ENCODE results near the gene LRRC27. TPM values are rescaled to one million over a fixed set of nuclear protein-coding genes. Genes with fewer than 3 reads are reported as not detected.

LRRC27 gene
- total and polyA plus RNA-seq, 7 experiments from 2014 or later: 1.8 to 10.8 (median 6.0) TPM

GRCh38 chr10:132387764-132388210 is 55.8 kb downstream of the LRRC27 start:
- ATAC-seq: peak; percentile 94
- Mint-ChIP-seq H3K4me3 (peak overlapping the region in 9 of 10 donors; percentile 29 to 76 (median 62)), H3K4me1 (peaks cover 3 to 22% (median 11%) of the 10 kb centered on the region in 7 donors), H3K27me3 (no peaks in the 10 kb centered on the region), H3K36me3 (peaks cover 0 to 7% (median 0%) of the 10 kb centered on the region in 5 donors), H3K27ac (peak overlapping the region in 7 of 9 donors; percentile 43 to 82 (median 70)), H3K9me3 (peaks cover 0 to 10% (median 0%) of the 10 kb centered on the region in 11 donors)
- Histone ChIP-seq H3K4me3 (ENCODE audit: low read length) (peak overlapping the region; percentile 35), H3K27ac (ENCODE audit: low read depth, low read length) (peak overlapping the region; percentile 2), H3K9me3 (ENCODE audit: control insufficient read depth in 2 of 3, low read length in 3 of 3) (no peaks in the 10 kb centered on the region), H3K27me3 (ENCODE audit: control insufficient read depth in 2 of 2, insufficient read depth in 2 of 2, low read length in 2 of 2) (no peaks in the 10 kb centered on the region), H3K36me3 (ENCODE audit: control insufficient read depth in 2 of 3, insufficient read depth in 3 of 3, low read length in 3 of 3) (no peaks in the 10 kb centered on the region), H3K4me1 (ENCODE audit: control insufficient read depth in 2 of 2, insufficient read depth in 2 of 2, low read length in 2 of 2) (peaks cover 5 to 6% of the 10 kb centered on the region in 2 donors)
- ChIA-PET POLR2A (interaction anchor here (1.0 kb wide), 1 partner anchor 65 kb away, joined by 7 read pairs; no protein-coding TSS in a partner anchor), CTCF (interaction anchor here (0.6 to 0.8 kb wide), 6 partner anchors 14 to 66 kb away, joined by 3 to 12 read pairs (median 3); no protein-coding TSS in a partner anchor)
- DNase-seq: peak; percentile 63 to 87 (median 77)
- intact Hi-C loops (cut with micrococcal nuclease): loop anchor here (1.0 to 5.0 kb wide), 4 partner anchors 60 to 250 kb away; no protein-coding TSS in a partner anchor

GRCh38 chr10:132388891-132389432 is 57.0 kb downstream of the LRRC27 start:
- Mint-ChIP-seq H3K4me1 (peaks cover 3 to 22% (median 11%) of the 10 kb centered on the region in 7 donors), H3K27me3 (no peaks in the 10 kb centered on the region), H3K27ac (no peak overlapping the region), H3K9me3 (peaks cover 0 to 10% (median 0%) of the 10 kb centered on the region in 11 donors), H3K4me3 (peak overlapping the region in 1 of 10 donors; percentile 46), H3K36me3 (peaks cover 0 to 7% (median 0%) of the 10 kb centered on the region in 5 donors)
- ChIA-PET CTCF (interaction anchor here (1.2 kb wide), 1 partner anchor 57 kb away, joined by 3 read pairs; no protein-coding TSS in a partner anchor), POLR2A (interaction anchor here (1.3 kb wide), 1 partner anchor 58 kb away, joined by 4 read pairs; no protein-coding TSS in a partner anchor)
- peaks cover 5 to 6% of the 10 kb centered on the region in 2 donors for H3K4me1 ChIP-seq (ENCODE audit: control insufficient read depth in 2 of 2, insufficient read depth in 2 of 2, low read length in 2 of 2)
- no peak overlapping the region for H3K4me3 ChIP-seq (ENCODE audit: low read length)
- intact Hi-C loops (cut with micrococcal nuclease): loop anchor here (1.0 to 5.0 kb wide), 4 partner anchors 58 to 248 kb away; no protein-coding TSS in a partner anchor
- H3K27me3 ChIP-seq (ENCODE audit: control insufficient read depth in 2 of 2, insufficient read depth in 2 of 2, low read length in 2 of 2): no peaks in the 10 kb centered on the region
- no peaks in the 10 kb centered on the region for H3K36me3 ChIP-seq (ENCODE audit: control insufficient read depth in 2 of 3, insufficient read depth in 3 of 3, low read length in 3 of 3)
- ATAC-seq (no peak), DNase-seq (peak in 1 of 9 donors; percentile 6)
- H3K27ac ChIP-seq (ENCODE audit: low read depth, low read length): no peak overlapping the region
- no peaks in the 10 kb centered on the region for H3K9me3 ChIP-seq (ENCODE audit: control insufficient read depth in 2 of 3, low read length in 3 of 3)

- Histone ChIP-seq H3K4me3 (ENCODE audit: low read length) (no peak overlapping the region), H3K27me3 (ENCODE audit: control insufficient read depth in 2 of 2, insufficient read depth in 2 of 2, low read length in 2 of 2) (no peaks in the 10 kb centered on the region), H3K9me3 (ENCODE audit: control insufficient read depth in 2 of 3, low read length in 3 of 3) (no peaks in the 10 kb centered on the region), H3K36me3 (ENCODE audit: control insufficient read depth in 2 of 3, insufficient read depth in 3 of 3, low read length in 3 of 3) (no peaks in the 10 kb centered on the region), H3K4me1 (ENCODE audit: control insufficient read depth in 2 of 2, insufficient read depth in 2 of 2, low read length in 2 of 2) (peaks cover 5 to 6% of the 10 kb centered on the region in 2 donors), H3K27ac (ENCODE audit: low read depth, low read length) (no peak overlapping the region)
- Mint-ChIP-seq H3K27ac (peak overlapping the region in 2 of 9 donors; percentile 32 to 39), H3K36me3 (peaks cover 0 to 7% (median 0%) of the 10 kb centered on the region in 5 donors), H3K4me3 (peak overlapping the region in 1 of 10 donors; percentile 46), H3K9me3 (peaks cover 0 to 10% (median 0%) of the 10 kb centered on the region in 11 donors), H3K27me3 (no peaks in the 10 kb centered on the region), H3K4me1 (peaks cover 3 to 24% (median 13%) of the 10 kb centered on the region in 7 donors)
- POLR2A ChIA-PET: interaction anchor here (1.3 kb wide), 1 partner anchor 57 kb away, joined by 4 read pairs; no protein-coding TSS in a partner anchor
- DNase-seq (no peak), ATAC-seq (no peak)
- CTCF ChIA-PET: interaction anchor here (1.2 kb wide), 1 partner anchor 57 kb away, joined by 3 read pairs; no protein-coding TSS in a partner anchor
- intact Hi-C loops (cut with micrococcal nuclease): loop anchor here (2.0 to 5.0 kb wide), 2 partner anchors 247 to 248 kb away; no protein-coding TSS in a partner anchor
Measured at GRCh38 chr10:132389433-132390169, 57.6 kb downstream of the LRRC27 start.

- Histone ChIP-seq H3K4me3 (ENCODE audit: low read length) (no peak overlapping the region), H3K27ac (ENCODE audit: low read depth, low read length) (no peak overlapping the region), H3K4me1 (ENCODE audit: control insufficient read depth in 2 of 2, insufficient read depth in 2 of 2, low read length in 2 of 2) (peaks cover 5 to 6% of the 10 kb centered on the region in 2 donors), H3K36me3 (ENCODE audit: control insufficient read depth in 2 of 3, insufficient read depth in 3 of 3, low read length in 3 of 3) (no peaks in the 10 kb centered on the region), H3K9me3 (ENCODE audit: control insufficient read depth in 2 of 3, low read length in 3 of 3) (no peaks in the 10 kb centered on the region), H3K27me3 (ENCODE audit: control insufficient read depth in 2 of 2, insufficient read depth in 2 of 2, low read length in 2 of 2) (no peaks in the 10 kb centered on the region)
- Mint-ChIP-seq H3K9me3 (peaks cover 0 to 10% (median 0%) of the 10 kb centered on the region in 11 donors), H3K4me1 (peaks cover 3 to 23% (median 12%) of the 10 kb centered on the region in 7 donors), H3K36me3 (peaks cover 0 to 7% (median 0%) of the 10 kb centered on the region in 5 donors), H3K4me3 (peak overlapping the region in 1 of 10 donors; percentile 13), H3K27ac (peak overlapping the region in 5 of 9 donors; percentile 14 to 46 (median 33)), H3K27me3 (no peaks in the 10 kb centered on the region)
- ChIA-PET POLR2A (interaction anchor here (1.3 to 1.6 kb wide), 2 partner anchors 57 kb away, joined by 4 to 7 read pairs; no protein-coding TSS in a partner anchor), CTCF (interaction anchor here (1.1 to 1.2 kb wide), 2 partner anchors 56 kb away, joined by 3 to 7 read pairs; no protein-coding TSS in a partner anchor)
- intact Hi-C loops (cut with micrococcal nuclease): no loop called here
- no peak for ATAC-seq
- peak in 1 of 9 donors; percentile 5 for DNase-seq
Measured at GRCh38 chr10:132390170-132390920, 58.4 kb downstream of the LRRC27 start.

GRCh38 chr10:132390921-132391675 is 59.1 kb downstream of the LRRC27 start:
- no peaks in the 10 kb centered on the region for H3K27me3 ChIP-seq (ENCODE audit: control insufficient read depth in 2 of 2, insufficient read depth in 2 of 2, low read length in 2 of 2)

More at GRCh38 chr10:132390921-132391675, 59.1 kb downstream of the LRRC27 start:
- Mint-ChIP-seq H3K9me3 (peaks cover 0 to 10% (median 0%) of the 10 kb centered on the region in 11 donors), H3K4me3 (no peak overlapping the region), H3K27ac (peak overlapping the region in 3 of 9 donors; percentile 14 to 34 (median 33)), H3K4me1 (peaks cover 3 to 18% (median 6%) of the 10 kb centered on the region in 7 donors), H3K27me3 (no peaks in the 10 kb centered on the region), H3K36me3 (peaks cover 0 to 7% (median 0%) of the 10 kb centered on the region in 5 donors)
- Histone ChIP-seq H3K4me3 (ENCODE audit: low read length) (no peak overlapping the region), H3K9me3 (ENCODE audit: control insufficient read depth in 2 of 3, low read length in 3 of 3) (no peaks in the 10 kb centered on the region), H3K4me1 (ENCODE audit: control insufficient read depth in 2 of 2, insufficient read depth in 2 of 2, low read length in 2 of 2) (peaks cover 5 to 6% of the 10 kb centered on the region in 2 donors), H3K27ac (ENCODE audit: low read depth, low read length) (no peak overlapping the region), H3K36me3 (ENCODE audit: control insufficient read depth in 2 of 3, insufficient read depth in 3 of 3, low read length in 3 of 3) (no peaks in the 10 kb centered on the region)
- POLR2A ChIA-PET: interaction anchor here (1.6 kb wide), 1 partner anchor 56 kb away, joined by 7 read pairs; no protein-coding TSS in a partner anchor
- ATAC-seq (no peak), DNase-seq (peak in 1 of 9 donors; percentile 5)
- CTCF ChIA-PET: interaction anchor here (0.6 to 1.1 kb wide), 2 partner anchors 56 to 169 kb away, joined by 3 to 7 read pairs; no protein-coding TSS in a partner anchor
- intact Hi-C loops (cut with micrococcal nuclease): no loop called here
